Kidney epithelial cell (primary cell): ENCODE results near the gene SETD9. TPM values are rescaled to one million over a fixed set of nuclear protein-coding genes. Genes with fewer than 3 reads are reported as not detected.

ENCODE experiments used
- DNase-seq: peaks from one replicate; pipeline ENCODE4 v3.0.0-alpha.2; 2010; ENCODE audit warnings: low read depth
- H3K27me3 ChIP-seq: 2 replicates; pipeline ENCODE4 v1.6.0; 2011; ENCODE audit warnings: low read length; ENCODE audit not compliant: control insufficient read depth, insufficient read depth
- H3K36me3 ChIP-seq: 2 replicates; pipeline ENCODE4 v1.5.1; 2011; ENCODE audit warnings: low read length; ENCODE audit not compliant: control insufficient read depth, insufficient read depth
- H3K4me3 ChIP-seq: 2 replicates; pipeline ENCODE4 v1.5.1; 2011; ENCODE audit warnings: low read depth, mild to moderate bottlenecking, control low read depth, low read length
- CTCF ChIP-seq: IDR thresholded peaks from 2 replicates; pipeline ENCODE4 v1.5.1; 2011; ENCODE audit warnings: mild to moderate bottlenecking, moderate library complexity, low read length, control low read depth, inconsistent platforms; ENCODE audit not compliant: insufficient read depth, poor library complexity, severe bottlenecking
- total RNA-seq: library from RNA; depleted of rRNA; stranded (reverse); fragments of >200 nt; gene quantifications from 2 replicates; pipeline ENCODE4 v1.2.3, GENCODE V29; 2015

SETD9 gene
- total RNA-seq, 1 donor from 2014 or later = 25.3 TPM

DNA sequence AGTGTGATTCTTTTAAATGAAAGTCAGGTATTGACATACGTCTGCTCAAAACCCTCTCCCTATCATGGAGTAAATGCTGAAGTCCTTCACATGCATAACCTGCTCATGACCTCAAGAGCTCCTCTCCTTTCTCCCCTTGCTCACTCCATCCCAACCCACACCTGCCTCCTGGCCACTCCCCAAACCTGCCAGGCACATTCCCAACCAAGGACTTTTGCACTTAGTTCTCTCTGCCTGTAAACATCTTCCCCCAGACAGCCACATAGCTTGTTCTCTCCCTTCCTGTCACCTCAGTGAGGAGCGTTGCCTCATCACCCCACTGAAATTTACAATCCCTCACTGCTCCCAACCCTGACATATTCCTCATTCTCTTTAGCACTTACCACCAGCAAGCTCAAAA lies 8.7 kb downstream of the SETD9 start:
- Histone ChIP-seq H3K36me3 (no peaks in the 10 kb centered on the region), H3K4me3 (no peak overlapping the region), H3K27me3 (no peaks in the 10 kb centered on the region)
- DNase-seq = no peak
- TF ChIP-seq CTCF = no peak

DNA sequence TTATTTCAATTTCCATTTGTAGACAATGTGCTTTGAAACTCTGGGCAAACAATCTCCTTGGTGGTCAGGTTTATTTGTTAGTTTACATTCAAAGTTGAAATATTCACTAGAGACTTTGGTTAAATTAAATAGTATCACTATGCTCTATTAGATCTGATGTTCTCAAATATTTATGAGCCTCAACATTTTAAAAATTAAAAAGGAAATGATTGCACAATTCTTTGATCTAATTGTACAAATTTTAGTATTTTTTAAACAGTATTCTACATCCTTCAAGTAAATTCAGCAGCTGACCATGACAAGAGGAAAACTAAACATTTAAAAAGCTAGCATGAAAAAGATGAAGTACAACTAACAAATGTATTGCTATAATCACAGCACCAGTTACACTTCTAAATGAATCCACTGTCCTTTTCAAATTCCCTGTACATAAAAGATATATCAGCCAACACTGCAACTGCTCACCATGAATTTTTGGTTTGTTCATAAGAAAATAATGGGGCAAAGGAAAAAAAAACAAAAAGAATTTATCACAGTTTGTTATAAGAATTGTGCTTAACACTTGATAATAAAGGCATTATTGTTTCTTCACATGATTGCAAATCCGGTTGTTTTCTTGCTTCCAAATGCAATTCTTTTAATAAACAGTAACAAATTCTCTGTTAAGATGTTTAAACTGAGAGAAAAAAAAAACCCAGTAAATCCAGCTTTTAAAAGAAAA lies 10.7 kb downstream of the SETD9 start:
- no peaks in the 10 kb centered on the region for H3K27me3 ChIP-seq
- DNase-seq = no peak
- H3K36me3 ChIP-seq = no peaks in the 10 kb centered on the region
- TF ChIP-seq CTCF = no peak
- H3K4me3 ChIP-seq = no peak overlapping the region

- DNase-seq = no peak
- no peak for TF ChIP-seq CTCF
- Histone ChIP-seq H3K27me3 (no peaks in the 10 kb centered on the region), H3K4me3 (no peak overlapping the region), H3K36me3 (peaks cover 1% of the 10 kb centered on the region)
These were observed 13.5 kb downstream of the SETD9 start for GRCh38 chr5:56922922-56923321.

DNA sequence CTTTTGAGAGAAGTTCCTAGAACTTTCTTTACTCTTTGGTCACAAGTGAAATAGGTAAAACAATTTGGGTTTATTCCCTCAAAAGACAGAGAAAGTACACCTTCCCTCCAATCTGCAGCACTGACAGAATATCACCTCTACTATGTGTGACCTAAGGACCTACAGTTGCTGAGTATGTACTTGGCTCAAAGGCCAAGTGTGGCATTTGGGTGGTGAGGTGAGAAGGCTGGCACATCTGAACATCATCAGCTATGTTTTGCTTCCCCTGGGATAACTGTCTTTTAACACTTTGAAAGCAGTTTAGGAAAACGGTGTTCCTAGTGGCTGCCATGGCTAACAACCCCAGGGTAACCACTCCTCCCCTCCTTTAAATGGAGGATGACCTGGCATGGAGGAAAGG lies 24.9 kb downstream of the SETD9 start:
- Histone ChIP-seq H3K4me3 (no peak overlapping the region), H3K36me3 (peaks cover 3% of the 10 kb centered on the region), H3K27me3 (no peaks in the 10 kb centered on the region)
- no peak for TF ChIP-seq CTCF
- no peak for DNase-seq

GRCh38 chr5:56938858-56939257 lies 29.5 kb downstream of the SETD9 start:
- no peak for DNase-seq
- Histone ChIP-seq H3K4me3 (no peak overlapping the region), H3K27me3 (no peaks in the 10 kb centered on the region), H3K36me3 (peaks cover 1% of the 10 kb centered on the region)
- TF ChIP-seq CTCF = no peak

DNA sequence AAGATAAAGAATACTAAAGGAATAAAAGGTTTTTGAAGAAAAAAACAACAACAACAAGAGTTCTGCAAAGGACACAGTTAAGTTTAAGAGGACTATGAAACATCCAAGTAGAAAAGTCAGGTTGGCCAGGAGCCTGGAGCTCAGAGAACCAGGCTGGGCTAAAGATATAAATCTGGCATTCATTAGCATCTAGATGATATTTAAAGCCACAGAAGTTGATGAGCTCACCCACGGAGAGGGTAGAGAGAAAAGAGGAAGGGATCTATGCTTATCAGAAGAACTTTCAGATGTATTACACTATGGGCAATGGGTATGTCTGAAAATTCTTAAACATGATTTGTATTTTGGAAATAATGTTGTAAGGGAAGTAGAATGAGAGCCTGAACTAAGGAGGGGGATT lies 32.6 kb downstream of the SETD9 start:
- Histone ChIP-seq H3K4me3 (no peak overlapping the region), H3K36me3 (no peaks in the 10 kb centered on the region), H3K27me3 (no peaks in the 10 kb centered on the region)
- no peak for TF ChIP-seq CTCF
- DNase-seq = no peak
